ENCODE measurements around the gene ADO. TPM values are rescaled to one million over a fixed set of nuclear protein-coding genes. Genes with fewer than 3 reads are reported as not detected.

ADO gene
- total RNA-seq = 10 to 100 TPM; 27.1 to 30.1 TPM
- polyA plus RNA-seq (2013, experiment 1 of 2) = 25.3 TPM
- polyA plus RNA-seq (2013, experiment 2 of 2) = 23.9 TPM
- long read RNA-seq, experiment 1, transcript ADO-201 (1 exons, 3,627 nt) = major isoform, 20 of 20 reads
- long read RNA-seq, experiment 1, partial matches to known transcripts = 0 of 20 reads
- long read RNA-seq, experiment 1, other reads (novel, unspliced or antisense) = 0 of 20 reads
- long read RNA-seq, experiment 2, transcript ADO-201 (1 exons, 3,627 nt) = major isoform, 35 of 35 reads
- long read RNA-seq, experiment 2, partial matches to known transcripts = 0 of 35 reads
- long read RNA-seq, experiment 2, other reads (novel, unspliced or antisense) = 0 of 35 reads
- long read RNA-seq, experiment 3, transcript ADO-201 (1 exons, 3,627 nt) = major isoform, 9 of 9 reads
- long read RNA-seq, experiment 3, partial matches to known transcripts = 0 of 9 reads
- long read RNA-seq, experiment 3, other reads (novel, unspliced or antisense) = 0 of 9 reads
- long read RNA-seq, experiment 4, partial matches to known transcripts = 0 of 3 reads
- long read RNA-seq, experiment 4, other reads (novel, unspliced or antisense) = 0 of 3 reads

GRCh38 chr10:62804356-62805230 lies at the start of gene ADO:
Gene ADO (plus strand): TSS chr10:62804720. CDS start chr10:62805060, 340 bp downstream.
- H3K27ac ChIP-seq (ENCODE audit: low read depth, low read length) = peak within 1 kb of the TSS; percentile 88
- peak within 1 kb of the TSS; percentile 85 for H3K4me3 ChIP-seq (ENCODE audit: low read length)
- Mint-ChIP-seq H3K4me1 (peaks cover 41% of the 10 kb centered on the region), H3K4me3 (peak within 1 kb of the TSS; percentile 75), H3K9me3 (no peaks in the 10 kb centered on the region), H3K27me3 (ENCODE audit: insufficient read depth) (no peaks in the 10 kb centered on the region), H3K36me3 (ENCODE audit: low read depth) (no peaks in the 10 kb centered on the region), H3K27ac (peak within 1 kb of the TSS; percentile 99)
- H3K9me3 ChIP-seq (ENCODE audit: control insufficient read depth, low read length) = no peaks in the 10 kb centered on the region
- peaks cover 8% of the 10 kb centered on the region for H3K4me1 ChIP-seq (ENCODE audit: control insufficient read depth, insufficient read depth, low read length)
- peak; percentile 93 for DNase-seq
- 0 to 1% methylated on average over 21 to 87 of the region's 87 CpGs for WGBS, 2 experiments (ENCODE audit: insufficient coverage in 1 of 2, insufficient read length in 1 of 2)
- H3K36me3 ChIP-seq (ENCODE audit: control insufficient read depth, insufficient read depth, low read length) = peaks cover 3% of the 10 kb centered on the region
- no peaks in the 10 kb centered on the region for H3K27me3 ChIP-seq (ENCODE audit: control insufficient read depth, insufficient read depth, low read length, poor library complexity, severe bottlenecking)
- peak within 1 kb of the TSS; percentile 59 for H3K9ac ChIP-seq (ENCODE audit: extremely low read depth, low read length, poor library complexity, severe bottlenecking)
- no peak for TF ChIP-seq CTCF (conservative IDR thresholded peaks at IDR 0.05)

- Histone ChIP-seq H3K4me3 (ENCODE audit: low read length) (no peak overlapping the region), H3K9me3 (ENCODE audit: control insufficient read depth, low read length) (no peaks in the 10 kb centered on the region), H3K4me1 (ENCODE audit: control insufficient read depth, insufficient read depth, low read length) (no peaks in the 10 kb centered on the region), H3K27ac (ENCODE audit: low read depth, low read length) (no peak overlapping the region), H3K27me3 (ENCODE audit: control insufficient read depth, insufficient read depth, low read length, poor library complexity, severe bottlenecking) (no peaks in the 10 kb centered on the region), H3K36me3 (ENCODE audit: control insufficient read depth, insufficient read depth, low read length) (no peaks in the 10 kb centered on the region), H3K9ac (ENCODE audit: extremely low read depth, low read length, poor library complexity, severe bottlenecking) (no peak overlapping the region)
- H3K9me3 Mint-ChIP-seq = no peaks in the 10 kb centered on the region
- H3K27me3 Mint-ChIP-seq (ENCODE audit: insufficient read depth) = no peaks in the 10 kb centered on the region
- DNase-seq = no peak
- WGBS, 2 experiments (ENCODE audit: insufficient coverage in 1 of 2, insufficient read length in 1 of 2) = 88 to 89% methylated on average over 1 of the region's 1 CpG
- H3K4me3 Mint-ChIP-seq = no peak overlapping the region
- TF ChIP-seq CTCF (conservative IDR thresholded peaks at IDR 0.05) = no peak
- H3K27ac Mint-ChIP-seq = no peak overlapping the region
- no peaks in the 10 kb centered on the region for H3K36me3 Mint-ChIP-seq (ENCODE audit: low read depth)
- H3K4me1 Mint-ChIP-seq = peaks cover 11% of the 10 kb centered on the region
These were observed 49.6 kb upstream of the ADO start for GRCh38 chr10:62754963-62755362.
